Renal cortical epithelial cell (primary cell): ENCODE data around the gene PKM. TPM values are rescaled to one million over a fixed set of nuclear protein-coding genes. Genes with fewer than 3 reads are reported as not detected.

Experiments used
- DNase-seq: peaks from one replicate; pipeline ENCODE4 v3.0.0-alpha.2; 2011; ENCODE audit warnings: low read depth
- total RNA-seq: library from RNA; depleted of rRNA; stranded (reverse); fragments of >200 nt; gene quantifications from 2 replicates; pipeline ENCODE4 v1.2.3, GENCODE V29; 2014

The PKM gene
- total RNA-seq, 1 donor from 2014 or later: 5,384 TPM

GRCh38 chr15:72235298-72235697 lies 4.3 kb upstream of the PKM start:
- DNase-seq: peak; percentile 32

GRCh38 chr15:72233769-72234168 lies 2.8 kb upstream of the PKM start:
- no peak for DNase-seq

DNA sequence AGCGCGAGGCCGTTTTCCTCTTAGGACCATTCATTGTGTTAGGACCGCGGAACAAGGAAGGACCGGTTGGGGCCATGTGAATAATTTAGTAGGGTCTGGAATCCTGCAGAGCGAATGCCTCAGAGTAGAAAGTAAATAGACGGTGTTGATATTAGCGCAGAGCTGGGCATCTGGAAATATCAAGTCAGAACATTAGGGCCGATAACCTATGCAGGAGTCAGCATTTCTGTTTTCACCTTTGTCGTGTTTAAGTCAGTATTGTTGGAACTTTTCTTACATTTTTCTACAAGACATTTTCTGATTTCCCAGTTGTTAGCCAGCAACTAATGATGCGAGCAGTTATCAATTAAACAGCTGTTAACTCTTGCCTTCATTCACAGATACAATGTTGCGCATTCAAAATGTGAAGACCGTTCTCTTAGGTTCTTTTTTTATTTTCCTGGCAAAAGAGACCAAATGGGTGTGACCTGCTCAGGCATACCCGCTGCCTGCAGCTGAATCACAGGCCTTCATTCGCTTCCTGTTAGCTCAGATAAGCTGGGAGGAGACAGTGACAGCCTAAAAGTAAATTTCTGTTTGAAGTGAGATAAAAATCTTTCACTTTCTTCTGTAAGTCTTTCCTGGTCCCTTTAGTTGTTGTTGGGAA lies 966 bp upstream of the PKM start:
- peak; percentile 78 for DNase-seq

- peak; percentile 65 for DNase-seq
These were observed 559 bp downstream of the PKM start for GRCh38 chr15:72230197-72231065.

GRCh38 chr15:72229947-72230196 lies 1.1 kb downstream of the PKM start:
- DNase-seq: no peak

- DNase-seq: no peak
These were observed 1.7 kb downstream of the PKM start for GRCh38 chr15:72229076-72229946.

GRCh38 chr15:72227720-72228119 lies 3.3 kb downstream of the PKM start:
- no peak for DNase-seq

DNA sequence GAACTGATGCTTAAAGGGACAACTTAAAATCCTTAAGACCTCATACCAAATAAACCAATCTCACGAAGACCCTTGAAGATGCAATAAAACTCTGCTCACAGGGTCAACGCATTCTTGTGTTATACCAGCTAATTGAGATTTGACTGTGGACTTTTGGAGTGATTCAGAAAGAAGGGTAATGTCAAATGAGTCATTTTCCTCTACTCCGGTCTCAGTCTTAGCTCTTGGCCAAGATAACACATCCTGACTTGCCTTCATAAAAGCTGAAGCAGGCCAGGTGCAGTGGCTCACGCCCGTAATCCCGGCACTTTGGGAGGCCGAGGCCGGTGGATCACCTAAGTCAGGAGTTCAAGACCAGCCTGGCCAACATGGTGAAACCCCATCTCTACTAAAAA lies 3.8 kb downstream of the PKM start:
- DNase-seq: peak; percentile 90

DNA sequence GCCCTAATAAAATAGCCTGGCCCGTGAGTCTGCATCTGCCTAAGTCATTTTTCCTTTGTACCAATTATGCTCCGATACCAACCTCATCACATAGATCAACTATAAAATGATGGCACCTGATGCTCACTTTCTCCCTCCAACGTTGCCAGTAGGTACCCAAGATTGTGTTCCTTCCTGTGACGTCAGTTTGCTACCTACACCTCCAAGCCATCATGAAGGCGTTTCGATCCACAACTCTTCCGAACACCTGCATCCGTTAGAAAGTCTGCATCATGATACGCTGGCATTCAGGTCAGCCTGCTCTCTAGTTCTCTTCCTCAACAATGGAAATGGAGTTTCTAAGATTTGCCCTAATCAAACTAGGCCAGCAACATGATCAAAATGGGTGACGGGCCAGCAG lies 7.7 kb downstream of the PKM start:
- no peak for DNase-seq

DNA sequence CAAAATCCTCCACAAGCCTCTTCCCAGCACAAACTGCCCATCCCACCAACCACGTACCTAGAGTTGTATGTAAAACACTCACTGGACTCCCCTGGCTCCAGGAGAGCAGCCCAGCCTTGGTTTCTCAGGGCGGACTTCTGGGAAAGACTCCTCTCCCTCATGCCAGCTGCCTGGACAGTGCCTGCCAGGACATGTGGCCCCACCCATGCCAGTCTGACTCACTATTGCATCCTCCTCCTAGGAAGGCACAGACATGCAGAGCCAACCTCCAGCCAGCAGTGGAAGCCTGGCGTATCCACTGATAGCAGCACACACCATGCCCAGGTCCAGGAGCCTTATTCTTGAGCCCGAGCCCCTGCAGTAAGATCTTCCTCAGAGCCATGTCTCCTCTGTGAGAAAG lies 8.6 kb downstream of the PKM start:
- DNase-seq: peak; percentile 70

GRCh38 chr15:72220687-72221086 lies 10.3 kb downstream of the PKM start:
- no peak for DNase-seq

GRCh38 chr15:72217216-72217615 lies 13.8 kb downstream of the PKM start:
- DNase-seq: no peak

- DNase-seq: no peak
These were observed 14.9 kb downstream of the PKM start for GRCh38 chr15:72216079-72216478.

DNA sequence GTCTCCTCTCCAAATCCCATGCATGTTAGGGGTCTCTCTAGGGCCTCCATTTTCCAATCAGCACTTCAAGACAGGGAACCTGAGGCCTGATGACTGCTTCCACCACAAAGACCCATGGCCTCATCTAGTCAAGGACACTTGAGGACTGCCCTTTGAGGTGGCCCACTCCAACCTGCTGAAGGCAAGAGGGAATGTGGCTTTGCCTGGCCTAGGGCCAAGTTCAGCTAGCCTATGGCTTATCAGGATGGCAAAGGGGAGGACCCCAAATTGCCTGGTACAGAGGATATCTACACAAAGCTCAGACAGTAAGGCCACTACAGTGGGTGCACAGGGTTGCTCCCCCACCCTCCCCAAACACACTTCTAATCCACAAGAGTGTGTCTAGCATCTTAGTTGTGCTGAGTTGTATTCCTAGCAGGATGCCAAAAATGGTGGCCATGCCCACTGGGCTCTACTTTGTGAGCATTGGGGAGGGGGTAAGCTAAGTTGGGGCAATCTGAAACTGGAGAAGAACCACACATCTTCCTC lies 23.4 kb downstream of the PKM start:
- no peak for DNase-seq

GRCh38 chr15:72206677-72207000 lies 24.4 kb downstream of the PKM start:
- DNase-seq: no peak

DNA sequence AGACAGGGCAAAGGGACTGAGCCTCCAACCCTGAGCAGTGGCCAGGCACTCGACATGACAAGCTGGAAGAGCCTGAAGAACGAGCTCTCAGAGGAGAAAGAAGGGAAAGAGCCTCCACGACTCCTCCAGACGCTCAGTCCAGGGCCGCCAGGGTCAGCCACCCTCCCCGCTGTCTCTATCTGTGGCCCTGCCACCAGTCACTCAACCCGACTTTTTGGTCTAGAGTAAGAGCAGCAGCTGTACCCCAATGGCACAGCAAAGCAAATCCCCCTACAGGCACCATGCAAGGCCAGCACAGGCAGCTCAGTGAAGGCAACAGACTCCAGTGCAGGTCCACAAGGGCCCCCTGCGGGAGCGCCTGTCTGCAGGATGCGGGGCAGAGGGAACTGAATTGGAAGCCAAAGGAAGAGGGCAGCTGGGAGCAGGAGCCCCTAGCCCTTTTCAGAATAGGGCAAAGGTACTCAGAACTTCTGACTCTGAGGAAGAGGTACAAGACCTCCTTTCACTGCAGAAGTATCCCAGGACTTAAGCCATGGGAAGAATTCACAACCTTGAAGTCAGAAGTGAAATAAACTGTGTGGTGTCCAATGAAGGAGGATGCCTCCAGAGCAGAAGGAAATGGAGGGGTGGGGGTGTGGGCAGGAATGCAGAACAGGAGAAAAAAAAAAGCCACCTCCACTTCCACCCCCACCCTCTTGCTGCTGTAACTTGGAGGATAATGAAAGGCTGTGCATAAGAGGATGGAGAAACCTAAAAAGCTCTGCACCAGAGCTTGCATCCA lies 24.9 kb downstream of the PKM start:
- no peak for DNase-seq

GRCh38 chr15:72205273-72205672 lies 25.7 kb downstream of the PKM start:
- no peak for DNase-seq

DNA sequence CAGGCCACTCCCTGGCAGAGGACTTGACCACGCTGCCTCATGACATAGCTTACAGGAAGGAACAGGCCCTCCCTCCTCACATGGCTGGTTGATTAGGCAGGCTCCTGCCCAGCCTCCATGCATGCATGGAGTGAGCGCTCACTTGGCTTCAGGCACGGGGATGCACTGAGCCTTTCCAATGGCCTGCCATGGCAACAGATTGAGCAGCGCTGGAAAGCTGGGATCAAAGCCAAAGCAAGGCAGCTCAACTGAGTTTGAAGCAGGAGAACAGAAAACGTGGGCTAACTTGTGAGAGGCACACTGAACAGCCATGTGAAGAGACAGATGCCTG lies 27.5 kb downstream of the PKM start:
- DNase-seq: peak; percentile 95

- DNase-seq: no peak
These were observed 28.0 kb downstream of the PKM start for GRCh38 chr15:72202801-72203506.

- no peak for DNase-seq
These were observed 28.7 kb downstream of the PKM start for GRCh38 chr15:72202302-72202701.

DNA sequence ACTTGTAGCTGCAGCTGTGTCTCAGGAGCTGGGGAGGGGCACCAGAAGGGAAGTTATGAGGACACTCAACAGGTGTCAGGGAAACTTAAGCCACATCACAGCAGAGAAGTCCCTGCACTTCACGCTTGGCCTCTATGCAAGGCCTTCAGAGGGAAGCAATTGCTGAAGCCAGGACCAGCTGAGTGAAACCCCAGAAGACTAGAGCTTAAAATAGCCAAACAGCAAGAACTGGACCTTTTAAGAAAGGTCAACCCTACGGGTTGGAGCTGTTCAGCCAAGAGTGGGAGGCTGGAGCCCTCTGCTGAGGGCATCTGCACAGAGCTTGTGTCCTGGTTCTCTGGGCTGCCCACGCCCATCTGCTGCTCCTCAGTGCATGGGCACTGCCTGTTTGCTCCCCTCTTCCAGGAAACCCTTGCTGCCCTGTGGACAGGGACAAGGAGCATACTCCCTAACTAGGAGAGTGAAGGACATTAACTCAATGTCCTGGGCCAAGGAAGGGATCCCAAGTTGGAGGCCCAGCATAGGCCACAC lies 29.5 kb downstream of the PKM start:
- no peak for DNase-seq
